Retinal pigment epithelial cell (primary cell): Measurements from ENCODE around the gene SRCIN1.
A peak's percentile ranks its signal among the peaks of the same experiment; 100 is the strongest.
"Not testable (repeated sequence)": the region's sequence is repeated elsewhere in the genome, so short reads cannot be mapped to it uniquely, and the experiment has no call there.

ENCODE experiments used
- DNase-seq: peaks from one replicate; pipeline ENCODE4 v3.0.0-alpha.2; 2010; ENCODE audit warnings: low read depth
- H3K4me3 ChIP-seq: 2 replicates; pipeline ENCODE4 v1.5.1; 2011; ENCODE audit warnings: mild to moderate bottlenecking, low read length, control low read depth, moderate library complexity
- CTCF ChIP-seq: conservative IDR thresholded peaks from 2 replicates; pipeline ENCODE4 v1.5.1; 2011; ENCODE audit warnings: low read depth, low read length, control low read depth, inconsistent platforms

SRCIN1 gene

GRCh38 chr17:38605841-38606645, at the start of gene SRCIN1:
SRCIN1 (minus strand) TSS chr17:38605952; CDS start chr17:38605705, 247 bp downstream.
- TF ChIP-seq CTCF: peak; percentile 85

GRCh38 chr17:38654411-38655398, 49.0 kb upstream of the SRCIN1 start:
- no peak for TF ChIP-seq CTCF
- H3K4me3 ChIP-seq: no peak overlapping the region
- no peak for DNase-seq

More at GRCh38 chr17:38605841-38606645, at the start of gene SRCIN1:
- DNase-seq: no peak
- H3K4me3 ChIP-seq: peak within 1 kb of the TSS; percentile 41

- H3K4me3 ChIP-seq: no peak overlapping the region
- no peak for DNase-seq
- TF ChIP-seq CTCF: no peak
Observed at GRCh38 chr17:38653679-38654078, 47.9 kb upstream of the SRCIN1 start.

- no peak for TF ChIP-seq CTCF
- no peak for DNase-seq
Observed at GRCh38 chr17:38653230-38653629, 47.5 kb upstream of the SRCIN1 start.

GRCh38 chr17:38650653-38651173, 45.0 kb upstream of the SRCIN1 start:
- H3K4me3 ChIP-seq, DNase-seq: not testable (repeated sequence)

More at GRCh38 chr17:38653230-38653629, 47.5 kb upstream of the SRCIN1 start:
- no peak overlapping the region for H3K4me3 ChIP-seq

- DNase-seq: no peak
- no peak overlapping the region for H3K4me3 ChIP-seq
- TF ChIP-seq CTCF: no peak
Observed at GRCh38 chr17:38637951-38638350, 32.2 kb upstream of the SRCIN1 start.

GRCh38 chr17:38636054-38636453, 30.3 kb upstream of the SRCIN1 start:
- no peak overlapping the region for H3K4me3 ChIP-seq
- TF ChIP-seq CTCF: no peak
- no peak for DNase-seq
